WTC11 (cell line): ENCODE data around the gene EXD3. TPM values are rescaled to one million over a fixed set of nuclear protein-coding genes. Genes with fewer than 3 reads are reported as not detected.
"Not testable (repeated sequence)": the region's sequence is repeated elsewhere in the genome, so short reads cannot be mapped to it uniquely, and the experiment has no call there.

Source experiments
- ATAC-seq: fragments of 200-7000 bp; cut with Tn5 transposase; 2 replicates; pipeline ENCODE4 v1.10.0; 2021; ENCODE audit warnings: mild to moderate bottlenecking, moderate library complexity
- CTCF ChIA-PET: fragments of 300-600 bp; sonication (Branson Sonifier 250); formaldehyde crosslinking; loops from one replicate; lab custom pipeline; 2021; ENCODE audit warnings: antibody characterized with exemption; lab: Charles Lee
- POLR2A ChIA-PET: fragments of 350-600 bp; sonication (Branson Sonifier 250); formaldehyde crosslinking; loops from one replicate; lab custom pipeline; 2021; ENCODE audit warnings: antibody characterized with exemption; lab: Charles Lee
- DNase-seq: peaks from one replicate; pipeline ENCODE4 v3.0.0; 2021; ENCODE audit warnings: low spot score
- H3K27ac Mint-ChIP-seq: 2 replicates; pipeline ENCODE4 v1.8.0; 2021; ENCODE audit warnings: mixed read lengths
- H3K27me3 Mint-ChIP-seq: 2 replicates; pipeline ENCODE4 v1.8.0; 2021; ENCODE audit warnings: low read depth, mild to moderate bottlenecking, moderate library complexity, mixed read lengths
- H3K36me3 Mint-ChIP-seq: 2 replicates; pipeline ENCODE4 v1.8.0; 2021; ENCODE audit warnings: mixed read lengths
- H3K4me1 Mint-ChIP-seq: 2 replicates; pipeline ENCODE4 v1.8.0; 2022; ENCODE audit warnings: mixed read lengths
- H3K4me3 Mint-ChIP-seq: 2 replicates; pipeline ENCODE4 v1.8.0; 2021; ENCODE audit warnings: mild to moderate bottlenecking, moderate library complexity, mixed read lengths
- H3K9me3 Mint-ChIP-seq: 2 replicates; pipeline ENCODE4 v1.8.0; 2021; ENCODE audit warnings: mixed read lengths
- PREB ChIP-seq: sonication (generic); formaldehyde crosslinking; IDR thresholded peaks from 2 replicates; pipeline ENCODE4 v1.8.1; 2022; ENCODE audit warnings: mild to moderate bottlenecking, missing genetic modification reagents, moderate library complexity, borderline replicate concordance
- STAT6 ChIP-seq: sonication (generic); formaldehyde crosslinking; conservative IDR thresholded peaks from 2 replicates; pipeline ENCODE4 v1.8.1; 2023; ENCODE audit warnings: mild to moderate bottlenecking, low read depth, missing genetic modification reagents, moderate library complexity
- USF1 ChIP-seq: sonication (generic); formaldehyde crosslinking; IDR thresholded peaks from 2 replicates; pipeline ENCODE4 v1.8.0; 2022; ENCODE audit warnings: mild to moderate bottlenecking, missing genetic modification reagents
- ZBTB43 ChIP-seq: sonication (generic); formaldehyde crosslinking; IDR thresholded peaks from 2 replicates; pipeline ENCODE4 v1.8.1; 2023; ENCODE audit warnings: mild to moderate bottlenecking, missing genetic modification reagents
- ZNF317 ChIP-seq: sonication (generic); formaldehyde crosslinking; IDR thresholded peaks from 2 replicates; pipeline ENCODE4 v1.8.1; 2023; ENCODE audit warnings: low read depth, mild to moderate bottlenecking, moderate library complexity, missing genetic modification reagents, borderline replicate concordance
- ZNF423 ChIP-seq: fragments of 250-450 bp; sonication (Bioruptor Pico); IDR thresholded peaks from 2 replicates; pipeline ENCODE4 v2.1.2; 2022; ENCODE audit warnings: mild to moderate bottlenecking, moderate library complexity
- ZNF512 ChIP-seq: sonication (generic); formaldehyde crosslinking; IDR thresholded peaks from 2 replicates; pipeline ENCODE4 v1.8.1; 2022; ENCODE audit warnings: missing genetic modification reagents, borderline replicate concordance
- total RNA-seq: library from RNA; stranded (reverse); gene quantifications from 3 replicates; pipeline ENCODE4 v1.2.3, GENCODE V29; 2021

The EXD3 gene
- total RNA-seq, 1 experiment from 2014 or later = 21.2 TPM

- ChIA-PET POLR2A (interaction anchor here (0.7 kb wide), 1 partner anchor 337 kb away, joined by 3 read pairs; no protein-coding TSS in a partner anchor), CTCF (no interaction called here)
- no peaks in the 10 kb centered on the region for H3K9me3 Mint-ChIP-seq
- peaks cover 3% of the 10 kb centered on the region; the same call in 1 of the 2 replicates for H3K36me3 Mint-ChIP-seq
- no peak overlapping the region for H3K4me3 Mint-ChIP-seq
- ATAC-seq (no peak), DNase-seq (peak; percentile 8)
- TF ChIP-seq USF1 (CRISPR knock-in tag) = no peak
- no peak for TF ChIP-seq ZNF317 (CRISPR knock-in tag)
- no peak for TF ChIP-seq STAT6 (CRISPR knock-in tag)
- no peak for TF ChIP-seq ZNF423 (CRISPR knock-in tag)
- no peak for TF ChIP-seq PREB (CRISPR knock-in tag)
- TF ChIP-seq ZBTB43 (CRISPR knock-in tag) = no peak
- TF ChIP-seq ZNF512 (CRISPR knock-in tag) = no peak
- no peaks in the 10 kb centered on the region for H3K27me3 Mint-ChIP-seq
- no peak overlapping the region for H3K27ac Mint-ChIP-seq
- peaks cover 6% of the 10 kb centered on the region for H3K4me1 Mint-ChIP-seq
These were observed 29.2 kb upstream of the EXD3 start for GRCh38 chr9:137452006-137452760.

- DNase-seq, H3K27ac Mint-ChIP-seq, H3K9me3 Mint-ChIP-seq, H3K4me1 Mint-ChIP-seq, CTCF ChIA-PET, H3K4me3 Mint-ChIP-seq, H3K27me3 Mint-ChIP-seq, ATAC-seq, POLR2A ChIA-PET, H3K36me3 Mint-ChIP-seq: not testable (repeated sequence)
These were observed 28.5 kb upstream of the EXD3 start for GRCh38 chr9:137451264-137452005.

GRCh38 chr9:137450539-137451222, 27.7 kb upstream of the EXD3 start:
- POLR2A ChIA-PET, H3K4me1 Mint-ChIP-seq, H3K4me3 Mint-ChIP-seq, H3K36me3 Mint-ChIP-seq, CTCF ChIA-PET, ATAC-seq, H3K9me3 Mint-ChIP-seq, H3K27me3 Mint-ChIP-seq, H3K27ac Mint-ChIP-seq, DNase-seq: not testable (repeated sequence)
